DMS 273 treated with DMSO at 0.1 percent for 48 hours (cell line): Measurements from ENCODE around the gene BLOC1S3.

Experiments
- DNase-seq: peaks from one replicate; lab custom pipeline; 2025; lab: John Stamatoyannopoulos, UW

The BLOC1S3 gene

GRCh38 chr19:45178262-45179071 lies at the start of gene BLOC1S3:
BLOC1S3 (plus strand) TSS chr19:45178784; CDS start chr19:45179297, 513 bp downstream.
- DNase-seq, result peak; percentile 100

- DNase-seq, result no peak
Measured at GRCh38 chr19:45128806-45129205, 49.8 kb upstream of the BLOC1S3 start.

GRCh38 chr19:45130236-45130635 lies 48.3 kb upstream of the BLOC1S3 start:
- no peak for DNase-seq

- DNase-seq, result no peak
Measured at GRCh38 chr19:45130888-45131615, 47.5 kb upstream of the BLOC1S3 start.

- DNase-seq, result no peak
Measured at GRCh38 chr19:45133661-45134060, 44.9 kb upstream of the BLOC1S3 start.

- DNase-seq, result no peak
Measured at GRCh38 chr19:45135176-45135885, 43.3 kb upstream of the BLOC1S3 start.

GRCh38 chr19:45136507-45137178 lies 41.9 kb upstream of the BLOC1S3 start:
- DNase-seq, result no peak

- no peak for DNase-seq
Measured at GRCh38 chr19:45137179-45137761, 41.3 kb upstream of the BLOC1S3 start.

- no peak for DNase-seq
Measured at GRCh38 chr19:45138303-45138751, 40.3 kb upstream of the BLOC1S3 start.

GRCh38 chr19:45139286-45140143 lies 39.1 kb upstream of the BLOC1S3 start:
- no peak for DNase-seq

GRCh38 chr19:45140144-45140503 lies 38.5 kb upstream of the BLOC1S3 start:
- DNase-seq, result no peak

GRCh38 chr19:45140533-45140932 lies 38.1 kb upstream of the BLOC1S3 start:
- no peak for DNase-seq

- no peak for DNase-seq
Measured at GRCh38 chr19:45141203-45141900, 37.2 kb upstream of the BLOC1S3 start.

GRCh38 chr19:45142016-45142725 lies 36.4 kb upstream of the BLOC1S3 start:
- DNase-seq, result no peak

- DNase-seq, result no peak
Measured at GRCh38 chr19:45142726-45143110, 35.9 kb upstream of the BLOC1S3 start.

GRCh38 chr19:45144431-45145269 lies 33.9 kb upstream of the BLOC1S3 start:
- DNase-seq, result no peak

GRCh38 chr19:45145270-45146189 lies 33.1 kb upstream of the BLOC1S3 start:
- DNase-seq, result no peak
